B cell (primary cell): Measurements from ENCODE around the gene FARP1. TPM values are rescaled to one million over a fixed set of nuclear protein-coding genes. Genes with fewer than 3 reads are reported as not detected.

Source experiments
- ATAC-seq: fragments of 200-7000 bp; cut with Tn5 transposase; one replicate; pipeline ENCODE4 v1.10.0; 2021; ENCODE audit warnings: low read depth, mild to moderate bottlenecking, moderate number of reproducible peaks, moderate library complexity
- CTCF ChIA-PET: fragments of 350-600 bp; sonication (Branson Sonifier 250); formaldehyde crosslinking; loops from one replicate; lab custom pipeline; 2021; ENCODE audit warnings: antibody characterized with exemption, inconsistent platforms; lab: Charles Lee
- POLR2A ChIA-PET: fragments of 350-600 bp; sonication (Branson Sonifier 250); formaldehyde crosslinking; loops from one replicate; lab custom pipeline; 2021; ENCODE audit warnings: antibody characterized with exemption; lab: Charles Lee
- DNase-seq: peaks from one replicate; pipeline ENCODE4 v3.0.0; 2013
- H2AFZ ChIP-seq: 2 replicates; pipeline ENCODE4 v1.6.1; 2012; ENCODE audit warnings: mild to moderate bottlenecking, low read depth, low read length; ENCODE audit not compliant: insufficient read depth, poor library complexity, severe bottlenecking
- H3K27ac ChIP-seq, 2 donors: 1 replicate in 1 of 2; 2 replicates in 1 of 2; pipeline ENCODE4 v1.5.1; 2012 to 2013; ENCODE audit warnings: low read length in 2 of 2, mild to moderate bottlenecking in 2 of 2, moderate library complexity in 1 of 2
- H3K27me3 ChIP-seq, 4 experiments: fragments of 200-600 bp in 1 of 4; sonication (generic) in 1 of 4; replicated peaks in 1 of 4; 1 replicate in 2 of 4; 2 replicates in 2 of 4; pipeline versions ENCODE4 v1.6.1 to v1.7.0; 2013 to 2016; ENCODE audit warnings: low read length in 3 of 4, mild to moderate bottlenecking in 2 of 4, mixed read lengths in 1 of 4, moderate library complexity in 1 of 4; ENCODE audit not compliant: insufficient read depth in 4 of 4, control insufficient read depth in 3 of 4; ENCODE audit errors: control extremely low read depth in 1 of 4
- H3K36me3 ChIP-seq, 2 experiments: replicated peaks in 1 of 2; 1 replicate in 1 of 2; 2 replicates in 1 of 2; pipeline versions ENCODE4 v1.6.1 to v1.7.1; 2013; ENCODE audit warnings: low read length in 1 of 2; ENCODE audit not compliant: insufficient read depth in 2 of 2, control insufficient read depth in 1 of 2; ENCODE audit errors: control extremely low read depth in 1 of 2, extremely low read depth in 1 of 2
- H3K4me1 ChIP-seq, 2 donors: fragments of 200-600 bp in 1 of 2; sonication (generic) in 1 of 2; 1 replicate in 1 of 2; 2 replicates in 1 of 2; pipeline versions ENCODE4 v1.5.1 to v1.6.1; 2013 to 2017; ENCODE audit warnings: low read length in 2 of 2; ENCODE audit not compliant: control insufficient read depth in 2 of 2, insufficient read depth in 2 of 2
- H3K4me2 ChIP-seq: replicated peaks from 2 replicates; pipeline ENCODE3; 2012; ENCODE audit warnings: mild to moderate bottlenecking, low read depth, low read length; ENCODE audit not compliant: poor library complexity, severe bottlenecking
- H3K4me3 ChIP-seq, 5 experiments: fragments of 200-600 bp in 1 of 5; sonication (generic) in 1 of 5; 1 replicate in 3 of 5; 2 replicates in 2 of 5; pipeline versions ENCODE4 v1.5.1 to v1.7.0; 2011 to 2016; ENCODE audit warnings: low read length in 4 of 5, mild to moderate bottlenecking in 4 of 5, low read depth in 2 of 5, control low read depth in 1 of 5, moderate library complexity in 1 of 5; ENCODE audit not compliant: insufficient read depth in 1 of 5; ENCODE audit errors: control extremely low read depth in 1 of 5, extremely low read depth in 1 of 5
- H3K79me2 ChIP-seq: fragments of 200-600 bp; sonication (generic); one replicate; pipeline ENCODE4 v1.6.0; 2016; ENCODE audit warnings: low read length; ENCODE audit not compliant: control insufficient read depth, insufficient read depth
- H3K9ac ChIP-seq: fragments of 200-600 bp; sonication (generic); 2 replicates; pipeline ENCODE4 v1.6.1; 2017; ENCODE audit warnings: mild to moderate bottlenecking, low read length, moderate library complexity
- H3K9me3 ChIP-seq, 3 donors: one replicate each; pipeline versions ENCODE4 v1.6.1 to v1.7.1; 2013; ENCODE audit warnings: low read length in 2 of 3; ENCODE audit not compliant: control insufficient read depth in 2 of 3, insufficient read depth in 1 of 3; ENCODE audit errors: control extremely low read depth in 1 of 3
- H4K20me1 ChIP-seq: 2 replicates; pipeline ENCODE4 v1.6.0; 2012; ENCODE audit warnings: mild to moderate bottlenecking, low read length; ENCODE audit not compliant: insufficient read depth, control insufficient read depth, poor library complexity, severe bottlenecking
- H3K27ac Mint-ChIP-seq: one replicate; pipeline ENCODE4 v1.8.0; 2021; ENCODE audit warnings: mixed read lengths
- H3K27me3 Mint-ChIP-seq: one replicate; pipeline ENCODE4 v1.8.0; 2021; ENCODE audit warnings: mixed read lengths
- H3K4me1 Mint-ChIP-seq: one replicate; pipeline ENCODE4 v1.8.0; 2021; ENCODE audit warnings: mixed read lengths
- H3K4me3 Mint-ChIP-seq: one replicate; pipeline ENCODE4 v1.8.0; 2021; ENCODE audit warnings: mixed read lengths
- H3K9me3 Mint-ChIP-seq: one replicate; pipeline ENCODE4 v1.8.0; 2022; ENCODE audit warnings: mixed read lengths; ENCODE audit not compliant: insufficient read depth
- CTCF ChIP-seq: fragments of 200-600 bp; IDR thresholded peaks from one replicate; pipeline ENCODE4 v1.8.0; 2022; ENCODE audit warnings: antibody characterized with exemption, mild to moderate bottlenecking
- EZH2 ChIP-seq: IDR thresholded peaks from 2 replicates; pipeline ENCODE4 v1.6.1; 2012; ENCODE audit warnings: borderline replicate concordance, low read depth, mild to moderate bottlenecking, moderate library complexity, low read length; ENCODE audit not compliant: insufficient read depth, poor library complexity, severe bottlenecking
- WGBS: methylation state at CpG from one replicate; pipeline ENCODE4 v1.1.5; 2013; ENCODE audit warnings: missing lambda C conversion rate; ENCODE audit not compliant: insufficient coverage; 5-methylcytosine and 5-hydroxymethylcytosine counted together
- intact Hi-C: fragments of 100-400 bp; cut with micrococcal nuclease; formaldehyde crosslinking; loops from one replicate; pipeline ENCODE4 v1.10.0; 2022
- polyA plus RNA-seq: library from polyadenylated mRNA; depleted of rRNA; stranded (reverse); fragments of >200 nt; gene quantifications from 2 replicates; pipeline ENCODE4 v1.2.3, GENCODE V29; 2012
- total RNA-seq, 2 donors: library from RNA; stranded (reverse); fragments of 120-200 nt in 1 of 2; gene quantifications; 1 replicate in 1 of 2; 2 replicates in 1 of 2; pipeline versions ENCODE4 v1.2.3 to v1.2.4, GENCODE V29; 2013 to 2022

Gene FARP1
- total and polyA plus RNA-seq, 2 donors (not counting 1 experiment from before 2014, with no cell fraction given) = 0.15 to 1.5 TPM

DNA sequence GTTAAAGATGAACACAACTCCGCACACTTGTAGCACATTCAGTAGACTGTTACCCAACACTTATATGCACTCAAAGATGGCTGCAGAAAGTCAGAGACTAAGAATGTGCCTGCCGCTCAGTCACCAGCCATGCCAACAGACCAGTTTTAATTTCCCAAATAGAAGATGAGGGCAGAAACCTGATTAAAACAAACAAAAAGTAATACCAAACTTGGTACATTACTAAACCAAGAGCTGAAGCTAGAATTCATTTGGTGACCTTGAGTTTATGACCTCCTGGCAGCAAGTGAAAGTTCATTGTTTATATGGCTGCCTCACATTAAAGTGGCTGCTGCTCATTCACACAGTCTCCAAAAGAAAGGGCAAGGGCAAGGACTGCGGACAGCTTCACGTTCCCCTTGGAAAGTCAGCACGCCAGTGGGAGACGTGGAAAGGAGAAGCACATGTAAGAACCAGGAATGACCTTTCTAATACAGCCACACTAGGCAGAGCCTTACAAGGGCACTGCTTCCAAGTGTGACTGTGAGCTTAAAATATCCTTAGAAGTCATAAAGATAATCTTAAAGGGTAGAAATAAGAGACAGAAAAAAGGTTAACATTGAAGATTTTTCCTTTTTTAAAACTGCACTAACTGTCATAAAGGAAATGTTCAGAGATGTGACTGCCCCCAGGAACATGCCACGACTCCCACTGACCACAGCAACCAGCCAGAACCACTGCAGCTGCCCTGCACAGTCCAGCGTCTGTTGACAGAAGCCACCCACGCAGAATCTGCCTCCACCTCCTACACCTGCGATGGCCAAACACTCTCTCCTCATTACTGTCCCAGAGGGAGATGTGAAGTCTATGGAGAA is 360.5 kb downstream of the FARP1 start:
- POLR2A ChIA-PET = interaction anchor here (0.6 to 1.1 kb wide), 3 partner anchors 67 to 84 kb away, joined by 3 to 8 read pairs (median 3); no protein-coding TSS in a partner anchor
- Histone ChIP-seq H3K4me2 (peak overlapping the region; percentile 48), H2AFZ (no peak overlapping the region), H3K36me3 (peaks cover 2 to 30% of the 10 kb centered on the region in 2 experiments), H3K9me3 (no peaks in the 10 kb centered on the region), H4K20me1 (peaks cover 64% of the 10 kb centered on the region), H3K9ac (no peak overlapping the region), H3K4me3 (no peak overlapping the region), H3K27me3 (no peaks in the 10 kb centered on the region), H3K4me1 (peaks cover 67 to 74% of the 10 kb centered on the region in 2 donors), H3K27ac (peak overlapping the region in 1 of 2 donors; percentile 94), H3K79me2 (peaks cover 100% of the 10 kb centered on the region)
- TF ChIP-seq CTCF = no peak
- TF ChIP-seq EZH2 = no peak
- ATAC-seq = no peak
- CTCF ChIA-PET = interaction anchor here (1.3 to 1.5 kb wide), 3 partner anchors 29 to 68 kb away, joined by 3 to 6 read pairs (median 3); no protein-coding TSS in a partner anchor
- Mint-ChIP-seq H3K27me3 (no peaks in the 10 kb centered on the region), H3K4me3 (peak overlapping the region; percentile 76), H3K9me3 (no peaks in the 10 kb centered on the region), H3K27ac (peak overlapping the region; percentile 82), H3K4me1 (peaks cover 80% of the 10 kb centered on the region)
- no peak for DNase-seq
- intact Hi-C loops = loop anchor here (2.0 to 10.0 kb wide), 2 partner anchors 15 to 1069 kb away; partner anchors contain the start of gene RAP2A
- WGBS = 81% methylated on average over 7 of the region's 10 CpGs
